HG02759 (cell line): ENCODE data around the gene TRPV3.
"Not testable (repeated sequence)": the region's sequence is repeated elsewhere in the genome, so short reads cannot be mapped to it uniquely, and the experiment has no call there.

Experiments used
- ATAC-seq: cut with Tn5 transposase; IDR thresholded peaks from one replicate; pipeline ENCODE4 v1.9.1; 2021; ENCODE audit warnings: mild to moderate bottlenecking, moderate library complexity; ENCODE audit not compliant: unreplicated experiment

TRPV3 gene

GRCh38 chr17:3527468-3527867 is 30.1 kb downstream of the TRPV3 start:
- no peak for ATAC-seq

- no peak for ATAC-seq
These were observed 30.6 kb downstream of the TRPV3 start for GRCh38 chr17:3526971-3527370.

DNA sequence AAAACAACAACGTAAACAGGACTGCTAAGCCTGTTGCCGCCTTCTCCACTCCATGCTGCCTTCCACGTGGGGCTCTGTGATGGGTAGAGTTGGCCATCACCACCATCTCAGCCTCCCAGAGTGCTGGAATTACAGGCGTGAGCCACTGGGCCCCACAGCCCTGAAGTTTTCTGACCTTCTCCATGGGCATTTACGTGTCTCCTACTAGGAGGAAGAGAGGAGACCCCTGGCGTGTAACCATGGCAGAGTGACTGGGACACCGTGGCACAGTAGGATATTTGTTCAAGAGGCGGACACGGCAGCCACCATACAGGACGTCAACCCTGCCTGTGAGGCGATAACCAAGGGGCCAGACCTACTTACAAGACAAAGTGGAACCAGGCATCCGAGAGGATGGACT is 31.1 kb downstream of the TRPV3 start:
- no peak for ATAC-seq

DNA sequence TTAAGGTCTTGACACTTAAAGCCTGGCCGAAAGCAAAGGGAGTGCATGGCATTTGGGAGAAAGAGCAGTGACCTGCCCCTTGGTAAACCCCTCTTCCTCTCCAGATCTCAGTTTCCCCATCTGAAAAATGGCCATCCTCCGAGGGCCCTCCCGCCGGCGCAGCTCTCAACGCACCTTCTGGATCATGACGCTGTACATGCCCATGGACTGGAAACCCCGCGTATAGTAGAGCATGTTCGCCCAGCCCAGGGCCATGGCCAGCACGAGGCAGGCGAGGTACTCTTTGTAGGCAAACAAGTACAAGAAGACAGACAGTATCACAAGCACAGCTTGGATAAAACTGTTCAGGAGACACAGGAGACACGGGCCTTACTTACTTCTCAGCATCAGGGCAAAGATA is 33.6 kb downstream of the TRPV3 start:
- ATAC-seq = no peak

DNA sequence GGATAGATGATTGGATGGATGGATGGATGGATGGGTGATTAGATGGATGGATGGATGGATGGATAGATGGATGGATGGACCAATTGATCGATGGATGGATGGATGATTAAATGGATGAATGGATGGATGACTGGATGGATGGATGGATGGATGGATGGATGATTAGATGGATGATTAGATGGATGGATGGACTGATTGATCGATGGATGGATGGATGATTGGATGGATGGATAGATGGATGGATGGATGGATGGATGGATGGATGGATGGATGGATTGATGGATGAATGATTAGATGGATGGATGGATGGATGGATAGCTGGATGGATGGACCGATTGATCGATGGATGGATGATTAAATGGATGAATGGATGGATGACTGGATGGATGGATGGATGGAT is 38.1 kb downstream of the TRPV3 start:
- not testable (repeated sequence) for ATAC-seq

- no peak for ATAC-seq
These were observed 42.7 kb downstream of the TRPV3 start for GRCh38 chr17:3514873-3515272.

- ATAC-seq = not testable (repeated sequence)
These were observed 43.4 kb downstream of the TRPV3 start for GRCh38 chr17:3514167-3514566.

DNA sequence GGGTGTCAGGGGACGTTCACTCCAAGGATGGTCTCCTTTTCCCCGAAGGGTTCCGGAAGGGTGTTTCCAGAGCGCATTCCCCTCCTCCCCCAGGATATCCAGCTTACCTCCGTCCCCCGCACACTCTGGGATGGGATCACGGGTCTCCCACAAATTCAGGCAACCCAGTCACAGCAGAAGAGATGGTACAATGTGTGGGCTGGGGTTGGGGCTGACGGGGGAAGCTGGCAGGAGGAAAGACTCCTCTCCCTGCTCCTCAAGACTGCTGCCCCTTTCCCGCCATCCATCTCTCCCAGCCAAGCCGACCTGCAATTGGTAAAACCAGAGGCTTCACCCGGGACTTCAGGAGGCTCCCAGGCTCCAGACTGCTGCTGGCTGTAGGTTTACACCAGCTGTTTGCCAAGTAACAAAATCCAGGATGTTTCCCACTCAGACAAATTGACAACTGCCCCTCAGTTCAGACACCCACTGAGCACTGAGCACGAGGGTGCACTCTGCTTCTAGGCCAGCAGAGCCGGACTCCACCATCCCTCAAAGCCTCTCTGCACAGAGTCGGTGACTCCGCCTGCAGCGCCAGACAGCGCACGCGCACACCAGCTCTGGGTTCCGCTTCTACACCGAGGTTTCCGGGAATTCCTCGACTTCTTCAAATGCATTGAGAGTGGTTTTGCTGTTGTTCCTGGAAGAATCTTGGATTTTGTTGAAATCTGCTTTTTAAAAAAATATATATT is 44.1 kb downstream of the TRPV3 start:
- no peak for ATAC-seq

- ATAC-seq = no peak
These were observed 45.0 kb downstream of the TRPV3 start for GRCh38 chr17:3512505-3513171.

- ATAC-seq = no peak
These were observed 45.6 kb downstream of the TRPV3 start for GRCh38 chr17:3511852-3512504.

GRCh38 chr17:3510090-3510489 is 47.5 kb downstream of the TRPV3 start:
- no peak for ATAC-seq

- ATAC-seq = no peak
These were observed 49.7 kb downstream of the TRPV3 start for GRCh38 chr17:3507869-3508268.

GRCh38 chr17:3507071-3507470 is 50.5 kb downstream of the TRPV3 start:
- ATAC-seq = no peak

- no peak for ATAC-seq
These were observed 51.6 kb downstream of the TRPV3 start for GRCh38 chr17:3506054-3506453.

- no peak for ATAC-seq
These were observed 52.6 kb downstream of the TRPV3 start for GRCh38 chr17:3505008-3505407.

GRCh38 chr17:3503285-3503684 is 54.3 kb downstream of the TRPV3 start:
- no peak for ATAC-seq

DNA sequence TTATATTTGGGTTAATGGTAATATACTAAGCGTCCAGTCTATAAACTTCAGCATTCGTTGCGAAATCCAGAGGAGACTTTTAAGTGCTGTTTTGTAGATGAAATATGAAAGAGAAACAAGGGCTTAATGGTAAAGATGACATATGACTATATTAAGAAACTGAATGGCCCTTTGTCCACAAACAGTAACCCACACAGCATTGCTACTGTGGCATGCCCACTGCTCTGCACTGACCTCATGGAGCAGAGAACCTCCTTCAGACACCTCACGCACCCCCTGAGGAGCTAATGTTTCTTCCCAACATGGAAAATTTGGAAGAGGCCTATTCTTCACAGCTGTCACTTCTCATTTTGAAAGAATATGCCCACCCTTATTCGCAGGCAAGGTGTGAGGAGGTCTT is 55.1 kb downstream of the TRPV3 start:
- ATAC-seq = no peak

DNA sequence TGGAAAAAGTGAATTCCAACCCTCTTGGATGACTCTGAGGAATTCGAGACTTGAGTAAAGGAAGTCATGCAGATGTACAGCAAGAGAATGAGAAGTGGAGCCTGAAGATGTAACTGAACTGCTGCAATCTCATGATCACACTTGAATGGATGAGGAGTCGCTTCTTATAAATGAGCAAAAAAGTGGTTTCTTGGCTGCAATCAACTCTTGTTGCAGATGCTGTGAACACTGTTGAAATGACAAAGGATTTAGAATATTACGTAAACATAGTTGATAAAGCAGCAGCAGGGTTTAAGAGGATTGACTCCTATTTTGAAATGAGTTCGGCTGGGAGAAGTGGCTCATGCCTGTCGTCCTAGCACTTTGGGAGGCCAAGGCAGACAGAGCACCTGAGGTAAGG is 56.3 kb downstream of the TRPV3 start:
- no peak for ATAC-seq

DNA sequence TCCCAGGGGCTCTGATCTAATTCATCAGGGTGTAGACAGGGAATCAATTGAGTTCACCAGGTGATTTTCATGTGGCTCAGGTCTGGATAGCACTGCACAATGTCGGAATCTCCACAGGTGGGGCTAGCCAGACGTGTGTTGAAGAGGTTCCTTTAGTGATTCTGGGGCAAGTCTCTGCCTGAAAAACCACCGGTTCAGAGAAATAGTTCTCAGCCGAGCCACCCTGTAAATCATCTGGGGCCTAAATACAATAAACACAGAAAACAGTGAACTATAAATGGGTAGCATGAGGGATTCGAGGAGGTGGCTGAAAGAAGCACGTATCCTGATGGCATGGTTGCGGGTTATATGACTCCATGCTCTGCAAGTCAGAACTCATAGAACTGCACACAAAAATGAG is 60.5 kb downstream of the TRPV3 start:
- no peak for ATAC-seq

DNA sequence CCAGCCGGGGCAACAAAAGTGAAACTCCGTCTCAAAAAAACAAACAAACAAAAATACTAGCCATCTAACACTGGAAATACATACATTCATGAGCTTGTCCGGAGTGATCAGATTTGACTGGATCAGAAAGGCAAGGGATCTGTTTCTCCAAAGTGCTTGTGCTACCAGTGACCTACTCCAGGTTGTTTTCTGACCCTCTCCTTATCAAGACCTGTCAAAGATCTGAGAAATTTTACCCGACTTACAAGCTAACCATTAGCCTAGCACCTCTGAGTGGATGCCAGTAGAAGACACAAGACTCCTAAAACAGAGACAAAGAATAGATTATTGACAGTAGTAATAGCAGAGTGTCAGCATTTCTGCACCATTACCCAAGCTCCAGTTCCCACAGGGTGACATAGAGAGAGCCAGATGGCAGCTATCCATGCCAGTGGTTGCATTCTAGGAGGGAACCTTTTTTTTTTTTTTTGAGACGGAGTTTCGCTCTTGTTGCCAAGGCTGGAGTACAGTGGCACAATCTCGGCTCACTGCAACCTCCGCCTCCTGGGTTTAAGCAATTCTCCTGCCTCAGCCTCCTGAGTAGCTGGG is 72.0 kb downstream of the TRPV3 start:
- ATAC-seq = no peak

GRCh38 chr17:3482852-3483251 is 74.8 kb downstream of the TRPV3 start:
- ATAC-seq = no peak

GRCh38 chr17:3479988-3480387 is 77.6 kb downstream of the TRPV3 start:
- ATAC-seq = no peak
